ENCODE measurements around the gene XYLT1.

- TF ChIP-seq CTCF (IDR thresholded peaks at IDR 0.05; ENCODE audit: low read depth, low read length, poor library complexity, severe bottlenecking) (no peak), EZH2phosphoT487 (IDR thresholded peaks at IDR 0.05; ENCODE audit: borderline replicate concordance, low read length) (no peak)
Measured at GRCh38 chr16:17321824-17322223, 148.9 kb downstream of the XYLT1 start.

Measured in DOHH2 (cell line).